PFSK-1 (cell line): Measurements from ENCODE around the gene MAGI2.

Experiments used
- FOXP2 ChIP-seq: optimal IDR thresholded peaks from 2 replicates; pipeline ENCODE3; 2011; ENCODE audit warnings: borderline replicate concordance, control low read depth, inconsistent platforms; ENCODE audit not compliant: insufficient read depth; ENCODE audit errors: extremely low read length, extremely low read depth
- POLR2AphosphoS5 ChIP-seq: IDR thresholded peaks from 2 replicates; pipeline ENCODE4 v1.6.1; 2012; ENCODE audit warnings: low read depth, mild to moderate bottlenecking, control low read depth, low read length, moderate library complexity
- SIN3A ChIP-seq: IDR thresholded peaks from 2 replicates; pipeline ENCODE4 v1.6.1; 2012; ENCODE audit warnings: mild to moderate bottlenecking, low read length, moderate library complexity, borderline replicate concordance; ENCODE audit not compliant: insufficient read depth
- TAF1 ChIP-seq: IDR thresholded peaks from 2 replicates; pipeline ENCODE4 v1.6.1; 2012; ENCODE audit warnings: low read length, control low read depth, borderline replicate concordance; ENCODE audit not compliant: insufficient read depth
- TF ChIP-seq, protein P1 (sequence below), 2 experiments: IDR thresholded peaks; 2 replicates each; pipeline versions ENCODE4 v1.6.1 to v1.8.0; 2011 to 2012; ENCODE audit warnings: low read depth in 2 of 2, low read length in 2 of 2, control low read depth in 1 of 2, inconsistent platforms in 1 of 2, mild to moderate bottlenecking in 1 of 2, moderate library complexity in 1 of 2; ENCODE audit not compliant: insufficient read depth in 1 of 2

DNA sequence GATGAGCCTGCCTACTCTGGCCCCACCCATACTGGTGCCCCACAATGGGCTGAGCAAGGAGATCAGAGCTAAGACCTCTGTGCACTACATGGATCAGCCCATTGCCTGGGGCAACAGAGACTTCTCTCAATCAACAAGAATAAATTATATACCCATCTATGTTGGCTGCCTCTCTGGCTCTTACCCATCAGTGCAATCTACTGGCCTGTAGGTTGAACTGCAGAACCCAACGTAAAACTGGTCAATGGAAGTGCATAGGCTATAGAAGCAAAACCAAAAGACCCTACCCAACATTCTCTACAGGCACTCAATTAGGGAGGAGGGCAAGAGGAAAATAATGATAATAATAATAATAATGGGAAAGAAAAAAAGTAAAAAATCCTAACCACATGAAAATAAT is 574.3 kb downstream of the MAGI2 start:
- no peak for TF ChIP-seq TAF1
- no peak for TF ChIP-seq POLR2AphosphoS5
- TF ChIP-seq, protein P1, sequence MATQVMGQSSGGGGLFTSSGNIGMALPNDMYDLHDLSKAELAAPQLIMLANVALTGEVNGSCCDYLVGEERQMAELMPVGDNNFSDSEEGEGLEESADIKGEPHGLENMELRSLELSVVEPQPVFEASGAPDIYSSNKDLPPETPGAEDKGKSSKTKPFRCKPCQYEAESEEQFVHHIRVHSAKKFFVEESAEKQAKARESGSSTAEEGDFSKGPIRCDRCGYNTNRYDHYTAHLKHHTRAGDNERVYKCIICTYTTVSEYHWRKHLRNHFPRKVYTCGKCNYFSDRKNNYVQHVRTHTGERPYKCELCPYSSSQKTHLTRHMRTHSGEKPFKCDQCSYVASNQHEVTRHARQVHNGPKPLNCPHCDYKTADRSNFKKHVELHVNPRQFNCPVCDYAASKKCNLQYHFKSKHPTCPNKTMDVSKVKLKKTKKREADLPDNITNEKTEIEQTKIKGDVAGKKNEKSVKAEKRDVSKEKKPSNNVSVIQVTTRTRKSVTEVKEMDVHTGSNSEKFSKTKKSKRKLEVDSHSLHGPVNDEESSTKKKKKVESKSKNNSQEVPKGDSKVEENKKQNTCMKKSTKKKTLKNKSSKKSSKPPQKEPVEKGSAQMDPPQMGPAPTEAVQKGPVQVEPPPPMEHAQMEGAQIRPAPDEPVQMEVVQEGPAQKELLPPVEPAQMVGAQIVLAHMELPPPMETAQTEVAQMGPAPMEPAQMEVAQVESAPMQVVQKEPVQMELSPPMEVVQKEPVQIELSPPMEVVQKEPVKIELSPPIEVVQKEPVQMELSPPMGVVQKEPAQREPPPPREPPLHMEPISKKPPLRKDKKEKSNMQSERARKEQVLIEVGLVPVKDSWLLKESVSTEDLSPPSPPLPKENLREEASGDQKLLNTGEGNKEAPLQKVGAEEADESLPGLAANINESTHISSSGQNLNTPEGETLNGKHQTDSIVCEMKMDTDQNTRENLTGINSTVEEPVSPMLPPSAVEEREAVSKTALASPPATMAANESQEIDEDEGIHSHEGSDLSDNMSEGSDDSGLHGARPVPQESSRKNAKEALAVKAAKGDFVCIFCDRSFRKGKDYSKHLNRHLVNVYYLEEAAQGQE (IDR thresholded peaks at IDR 0.05; ENCODE audit: insufficient read depth in 1 of 2, low read depth in 2 of 2, low read length in 2 of 2) = no peak
- TF ChIP-seq FOXP2 = no peak
- no peak for TF ChIP-seq SIN3A
